Right atrium auricular region (tissue), 2 donors: ENCODE measurements around the gene POLR2J. TPM values are rescaled to one million over a fixed set of nuclear protein-coding genes. Genes with fewer than 3 reads are reported as not detected.

Experiments
- DNase-seq: peaks from one replicate; pipeline ENCODE4 v3.0.0-alpha.2; 2019; ENCODE audit warnings: low spot score
- H3K27ac ChIP-seq, 2 donors: fragments of 200-600 bp; sonication (generic); 1 replicate in 1 of 2; 2 replicates in 1 of 2; pipeline ENCODE4 v1.5.1; 2016 to 2019
- H3K27me3 ChIP-seq, 2 donors: fragments of 200-600 bp; sonication (generic); one replicate each; pipeline versions ENCODE4 v1.5.1 to v1.6.0; 2017 to 2019
- H3K36me3 ChIP-seq: fragments of 200-600 bp; sonication (generic); one replicate; pipeline ENCODE4 v1.5.1; 2016
- H3K4me1 ChIP-seq, 2 donors: fragments of 200-600 bp; sonication (generic); one replicate each; pipeline versions ENCODE4 v1.5.1 to v1.6.0; 2017 to 2019
- H3K4me3 ChIP-seq, 2 donors: fragments of 200-600 bp; sonication (generic); 1 replicate in 1 of 2; 2 replicates in 1 of 2; pipeline ENCODE4 v1.5.1; 2017 to 2019; ENCODE audit warnings: mild to moderate bottlenecking in 1 of 2, moderate library complexity in 1 of 2
- H3K9me3 ChIP-seq, 2 donors: fragments of 200-600 bp; sonication (generic); one replicate each; pipeline ENCODE4 v1.5.1; 2019
- CTCF ChIP-seq, 2 donors: fragments of 200-600 bp; sonication (generic); IDR thresholded peaks; one replicate each; pipeline ENCODE4 v1.5.1; 2019; ENCODE audit warnings: antibody characterized with exemption in 2 of 2
- total RNA-seq, 2 donors: library from RNA; depleted of rRNA; stranded (reverse); fragments of >200 nt; gene quantifications; one replicate each; pipeline ENCODE4 v1.1.0, GENCODE V29; 2016

POLR2J gene
- total RNA-seq, 2 donors from 2014 or later = 19.2 to 34.8 TPM

- no peaks in the 10 kb centered on the region for H3K4me1 ChIP-seq
- no peak overlapping the region for H3K27ac ChIP-seq
- H3K27me3 ChIP-seq = no peaks in the 10 kb centered on the region
- DNase-seq = no peak
- no peaks in the 10 kb centered on the region for H3K9me3 ChIP-seq
- no peak overlapping the region for H3K4me3 ChIP-seq
- no peak for TF ChIP-seq CTCF (IDR thresholded peaks at IDR 0.05)
- H3K36me3 ChIP-seq = peaks cover 5% of the 10 kb centered on the region
Observed at GRCh38 chr7:102451371-102452054, 27.2 kb downstream of the POLR2J start.

- H3K4me3 ChIP-seq = no peak overlapping the region
- DNase-seq = no peak
- TF ChIP-seq CTCF (IDR thresholded peaks at IDR 0.05) = no peak
- no peak overlapping the region for H3K27ac ChIP-seq
- H3K9me3 ChIP-seq = no peaks in the 10 kb centered on the region
- no peaks in the 10 kb centered on the region for H3K4me1 ChIP-seq
- no peaks in the 10 kb centered on the region for H3K36me3 ChIP-seq
- no peaks in the 10 kb centered on the region for H3K27me3 ChIP-seq
Observed at GRCh38 chr7:102450242-102450641, 28.5 kb downstream of the POLR2J start.

GRCh38 chr7:102449136-102449535 lies 29.6 kb downstream of the POLR2J start:
- H3K27me3 ChIP-seq = no peaks in the 10 kb centered on the region
- H3K27ac ChIP-seq = no peak overlapping the region
- no peak overlapping the region for H3K4me3 ChIP-seq
- no peaks in the 10 kb centered on the region for H3K9me3 ChIP-seq
- no peak for DNase-seq
- H3K4me1 ChIP-seq = no peaks in the 10 kb centered on the region
- no peak for TF ChIP-seq CTCF (IDR thresholded peaks at IDR 0.05)
- H3K36me3 ChIP-seq = no peaks in the 10 kb centered on the region

- DNase-seq = no peak
- H3K27ac ChIP-seq = no peak overlapping the region
- no peak for TF ChIP-seq CTCF (IDR thresholded peaks at IDR 0.05)
- H3K4me1 ChIP-seq = no peaks in the 10 kb centered on the region
- no peak overlapping the region for H3K4me3 ChIP-seq
- H3K9me3 ChIP-seq = no peaks in the 10 kb centered on the region
- H3K27me3 ChIP-seq = no peaks in the 10 kb centered on the region
- H3K36me3 ChIP-seq = no peaks in the 10 kb centered on the region
Observed at GRCh38 chr7:102447311-102447710, 31.4 kb downstream of the POLR2J start.

GRCh38 chr7:102446387-102447156 lies 32.1 kb downstream of the POLR2J start:
- no peaks in the 10 kb centered on the region for H3K4me1 ChIP-seq
- no peak for TF ChIP-seq CTCF (IDR thresholded peaks at IDR 0.05)
- no peaks in the 10 kb centered on the region for H3K36me3 ChIP-seq
- H3K27me3 ChIP-seq = no peaks in the 10 kb centered on the region
- H3K27ac ChIP-seq = no peak overlapping the region
- no peak overlapping the region for H3K4me3 ChIP-seq
- DNase-seq = no peak
- no peaks in the 10 kb centered on the region for H3K9me3 ChIP-seq
